ENCODE measurements around the gene KIF1A.

- TF ChIP-seq EZH2 (IDR thresholded peaks at IDR 0.05; ENCODE audit: borderline replicate concordance, low read depth, low read length, severe bottlenecking): no peak
- TF ChIP-seq CTCF (IDR thresholded peaks at IDR 0.05; ENCODE audit: extremely low read depth in 1 of 2, insufficient read depth in 1 of 2, low read depth in 1 of 2, low read length in 2 of 2): no peak
- no peak for TF ChIP-seq POLR2AphosphoS5 (IDR thresholded peaks at IDR 0.05; ENCODE audit: insufficient read depth, low read depth, low read length)
- no peak for TF ChIP-seq MAX (IDR thresholded peaks at IDR 0.05; ENCODE audit: insufficient read depth, insufficient read length)
- TF ChIP-seq POLR2A (IDR thresholded peaks at IDR 0.05; ENCODE audit: low read depth, low read length): no peak
- no peak for TF ChIP-seq FOS (IDR thresholded peaks at IDR 0.05; ENCODE audit: borderline replicate concordance, insufficient read depth, low read length)
- TF ChIP-seq JUN (IDR thresholded peaks at IDR 0.05; ENCODE audit: borderline replicate concordance, insufficient read depth, insufficient read length, low read depth): no peak
- no peak for TF ChIP-seq MYC (IDR thresholded peaks at IDR 0.05; ENCODE audit: low read depth, low read length)
- TF ChIP-seq GATA2 (IDR thresholded peaks at IDR 0.05; ENCODE audit: insufficient read depth, insufficient read length, low read depth, low read length): no peak
Measured at GRCh38 chr2:240814946-240815760, 4.9 kb downstream of the KIF1A start.

Measured in endothelial cell of umbilical vein (primary cell).